GM12864 (cell line): ENCODE data around the gene NLRP3.
"Not testable (repeated sequence)": the region's sequence is repeated elsewhere in the genome, so short reads cannot be mapped to it uniquely, and the experiment has no call there.

Experiments
- DNase-seq: peaks from one replicate; pipeline ENCODE4 v3.0.0-alpha.2; 2011; ENCODE audit warnings: low read depth
- H3K4me3 ChIP-seq: 2 replicates; pipeline ENCODE4 v1.5.1; 2011; ENCODE audit warnings: mild to moderate bottlenecking, low read depth, low read length, control low read depth
- CTCF ChIP-seq: IDR thresholded peaks from 2 replicates; pipeline ENCODE4 v1.5.1; 2011; ENCODE audit warnings: low read depth, mild to moderate bottlenecking, moderate library complexity, low read length, control low read depth, inconsistent platforms; ENCODE audit errors: missing control alignments

The NLRP3 gene

GRCh38 chr1:247386217-247386616 lies 29.8 kb upstream of the NLRP3 start:
- TF ChIP-seq CTCF = no peak
- no peak overlapping the region for H3K4me3 ChIP-seq
- DNase-seq = no peak

GRCh38 chr1:247386687-247387086 lies 29.3 kb upstream of the NLRP3 start:
- no peak for TF ChIP-seq CTCF
- no peak overlapping the region for H3K4me3 ChIP-seq
- no peak for DNase-seq

GRCh38 chr1:247387096-247387495 lies 28.9 kb upstream of the NLRP3 start:
- DNase-seq = no peak
- no peak overlapping the region for H3K4me3 ChIP-seq
- TF ChIP-seq CTCF = no peak

- TF ChIP-seq CTCF = no peak
- no peak for DNase-seq
Measured at GRCh38 chr1:247387565-247387964, 28.4 kb upstream of the NLRP3 start.

GRCh38 chr1:247390116-247390791 lies 25.7 kb upstream of the NLRP3 start:
- TF ChIP-seq CTCF = peak; percentile 92
- peak; percentile 95 for DNase-seq
- no peak overlapping the region for H3K4me3 ChIP-seq

More at GRCh38 chr1:247387565-247387964, 28.4 kb upstream of the NLRP3 start:
- no peak overlapping the region for H3K4me3 ChIP-seq

GRCh38 chr1:247390996-247391395 lies 25.0 kb upstream of the NLRP3 start:
- no peak overlapping the region for H3K4me3 ChIP-seq
- no peak for DNase-seq
- no peak for TF ChIP-seq CTCF

- DNase-seq = no peak
- no peak overlapping the region for H3K4me3 ChIP-seq
- no peak for TF ChIP-seq CTCF
Measured at GRCh38 chr1:247392088-247392487, 23.9 kb upstream of the NLRP3 start.

GRCh38 chr1:247395075-247395474 lies 20.9 kb upstream of the NLRP3 start:
- not testable (repeated sequence) for DNase-seq, H3K4me3 ChIP-seq
